ENCODE measurements around the gene GAK. TPM values are rescaled to one million over a fixed set of nuclear protein-coding genes. Genes with fewer than 3 reads are reported as not detected.

Gene GAK
- polyA plus RNA-seq, 1 donor from 2014 or later, result 58.8 TPM

- H3K27me3 ChIP-seq (ENCODE audit: insufficient read depth, low read depth, low read length), result no peaks in the 10 kb centered on the region
- no peak overlapping the region for H3K27ac ChIP-seq (ENCODE audit: low read length)
- H3K79me2 ChIP-seq (replicated peaks; ENCODE audit: insufficient read depth, low read length), result no peaks in the 10 kb centered on the region
- H2AFZ ChIP-seq (ENCODE audit: low read depth, low read length), result no peak overlapping the region
- no peak overlapping the region for H3K4me3 ChIP-seq (ENCODE audit: low read length)
- no peak overlapping the region for H3K9ac ChIP-seq (ENCODE audit: low read length)
- no peaks in the 10 kb centered on the region for H3K9me3 ChIP-seq (ENCODE audit: low read length)
- H3K4me2 ChIP-seq (ENCODE audit: low read length), result no peak overlapping the region
- no peaks in the 10 kb centered on the region for H3K9me2 ChIP-seq (ENCODE audit: insufficient read depth, low read length)
- H4K20me1 ChIP-seq (ENCODE audit: insufficient read depth), result no peaks in the 10 kb centered on the region
- TF ChIP-seq CTCF (IDR thresholded peaks at IDR 0.05; ENCODE audit: poor library complexity, severe bottlenecking) (no peak), POLR2AphosphoS5 (IDR thresholded peaks at IDR 0.05) (no peak), TAF1 (IDR thresholded peaks at IDR 0.05; ENCODE audit: low read depth) (no peak), RAD21 (conservative IDR thresholded peaks at IDR 0.05) (no peak), EZH2 (IDR thresholded peaks at IDR 0.05; ENCODE audit: borderline replicate concordance, insufficient read depth, low read length, poor library complexity, severe bottlenecking) (no peak), REST (IDR thresholded peaks at IDR 0.05; ENCODE audit: borderline replicate concordance) (no peak), SMC3 (conservative IDR thresholded peaks at IDR 0.05; ENCODE audit: poor library complexity) (no peak), MXI1 (conservative IDR thresholded peaks at IDR 0.05; ENCODE audit: poor library complexity, severe bottlenecking) (no peak), EP300 (conservative IDR thresholded peaks at IDR 0.05; ENCODE audit: poor library complexity, severe bottlenecking) (no peak)
- no peaks in the 10 kb centered on the region for H3K36me3 ChIP-seq (ENCODE audit: insufficient read depth, low read length)
- no peaks in the 10 kb centered on the region for H3F3A ChIP-seq (ENCODE audit: insufficient read depth, low read length, poor library complexity, severe bottlenecking)
Observed at GRCh38 chr4:889516-889915, 42.6 kb downstream of the GAK start.

GRCh38 chr4:888029-888428 is 44.1 kb downstream of the GAK start:
- Histone ChIP-seq H3K27ac (ENCODE audit: low read length) (no peak overlapping the region), H3K79me2 (replicated peaks; ENCODE audit: insufficient read depth, low read length) (no peaks in the 10 kb centered on the region), H3F3A (ENCODE audit: insufficient read depth, low read length, poor library complexity, severe bottlenecking) (no peaks in the 10 kb centered on the region)

More at GRCh38 chr4:888029-888428, 44.1 kb downstream of the GAK start:
- Histone ChIP-seq H4K20me1 (ENCODE audit: insufficient read depth) (no peaks in the 10 kb centered on the region), H3K36me3 (ENCODE audit: insufficient read depth, low read length) (no peaks in the 10 kb centered on the region), H3K9me3 (ENCODE audit: low read length) (no peaks in the 10 kb centered on the region), H3K4me3 (ENCODE audit: low read length) (no peak overlapping the region), H2AFZ (ENCODE audit: low read depth, low read length) (no peak overlapping the region), H3K9me2 (ENCODE audit: insufficient read depth, low read length) (no peaks in the 10 kb centered on the region), H3K4me2 (ENCODE audit: low read length) (no peak overlapping the region), H3K9ac (ENCODE audit: low read length) (no peak overlapping the region), H3K27me3 (ENCODE audit: insufficient read depth, low read depth, low read length) (no peaks in the 10 kb centered on the region)
- TF ChIP-seq EP300 (conservative IDR thresholded peaks at IDR 0.05; ENCODE audit: poor library complexity, severe bottlenecking), result no peak
- no peak for TF ChIP-seq SMC3 (conservative IDR thresholded peaks at IDR 0.05; ENCODE audit: poor library complexity)
- TF ChIP-seq CTCF (IDR thresholded peaks at IDR 0.05; ENCODE audit: poor library complexity, severe bottlenecking), result no peak
- TF ChIP-seq RAD21 (conservative IDR thresholded peaks at IDR 0.05), result no peak
- no peak for TF ChIP-seq EZH2 (IDR thresholded peaks at IDR 0.05; ENCODE audit: borderline replicate concordance, insufficient read depth, low read length, poor library complexity, severe bottlenecking)
- no peak for TF ChIP-seq TAF1 (IDR thresholded peaks at IDR 0.05; ENCODE audit: low read depth)
- TF ChIP-seq POLR2AphosphoS5 (IDR thresholded peaks at IDR 0.05), result no peak
- TF ChIP-seq REST (IDR thresholded peaks at IDR 0.05; ENCODE audit: borderline replicate concordance), result no peak
- TF ChIP-seq MXI1 (conservative IDR thresholded peaks at IDR 0.05; ENCODE audit: poor library complexity, severe bottlenecking), result no peak
